GM19397 (cell line): ENCODE results near the gene UBALD2.

ENCODE experiments used
- ATAC-seq: cut with Tn5 transposase; IDR thresholded peaks from one replicate; pipeline ENCODE4 v1.9.1; 2021; ENCODE audit warnings: mild to moderate bottlenecking, moderate library complexity; ENCODE audit not compliant: unreplicated experiment

Gene UBALD2

DNA sequence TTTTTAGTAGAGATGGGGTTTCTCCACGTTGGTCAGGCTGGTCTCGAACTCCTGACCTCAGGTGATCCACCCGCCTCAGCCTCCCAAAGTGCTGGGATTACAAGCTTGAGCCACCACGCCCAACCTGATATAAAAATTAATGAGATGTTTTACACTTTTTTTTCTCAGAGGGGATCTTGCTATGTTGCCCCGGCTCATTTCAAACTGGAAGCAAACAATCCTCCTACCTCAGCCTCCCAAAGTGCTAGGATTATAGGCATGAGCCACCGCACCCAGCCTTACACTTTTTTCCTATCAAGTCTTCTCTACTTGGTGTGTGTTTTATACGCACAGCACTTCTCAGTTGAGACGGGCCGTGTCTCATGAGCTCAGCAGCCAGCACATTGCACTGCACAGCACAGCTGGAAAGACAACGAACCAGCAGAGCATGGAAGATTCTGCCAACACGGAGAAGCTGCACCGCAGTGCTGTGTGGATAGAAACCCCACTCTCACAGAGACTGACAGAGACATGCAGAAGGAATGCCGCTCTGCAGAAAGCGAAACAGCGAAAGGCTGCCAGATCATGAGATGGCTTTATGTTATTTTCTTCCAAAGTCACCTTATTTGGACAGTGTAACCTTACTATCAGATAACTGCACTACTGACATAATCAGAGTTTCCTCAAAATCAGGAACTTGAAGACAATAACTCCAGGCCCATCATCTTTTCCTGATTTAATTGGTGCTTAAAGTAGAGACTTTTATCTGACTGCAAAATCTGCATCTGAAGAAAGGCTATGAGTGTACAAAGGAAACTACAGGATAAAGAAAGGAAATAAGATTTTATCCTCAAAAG, 49.5 kb downstream of the UBALD2 start:
- ATAC-seq, result no peak

DNA sequence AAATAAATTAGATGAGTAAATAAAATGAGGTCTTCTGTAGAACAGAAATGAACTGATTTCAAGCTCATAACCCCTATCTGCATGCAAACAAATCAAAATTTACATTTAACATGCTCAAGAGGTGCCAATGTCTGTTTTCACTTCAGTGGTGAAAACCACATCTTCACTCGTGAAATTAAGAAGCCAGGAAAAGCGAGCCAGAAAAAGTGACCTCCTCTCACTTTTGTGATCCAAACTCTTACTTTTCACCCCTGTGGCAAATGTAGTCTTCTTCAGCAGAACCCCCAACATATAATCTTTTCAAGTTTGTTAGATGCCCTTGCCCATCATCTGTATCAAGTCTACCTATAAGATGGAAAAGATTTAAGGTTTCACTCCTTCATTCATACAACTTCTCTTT, 52.4 kb downstream of the UBALD2 start:
- no peak for ATAC-seq

DNA sequence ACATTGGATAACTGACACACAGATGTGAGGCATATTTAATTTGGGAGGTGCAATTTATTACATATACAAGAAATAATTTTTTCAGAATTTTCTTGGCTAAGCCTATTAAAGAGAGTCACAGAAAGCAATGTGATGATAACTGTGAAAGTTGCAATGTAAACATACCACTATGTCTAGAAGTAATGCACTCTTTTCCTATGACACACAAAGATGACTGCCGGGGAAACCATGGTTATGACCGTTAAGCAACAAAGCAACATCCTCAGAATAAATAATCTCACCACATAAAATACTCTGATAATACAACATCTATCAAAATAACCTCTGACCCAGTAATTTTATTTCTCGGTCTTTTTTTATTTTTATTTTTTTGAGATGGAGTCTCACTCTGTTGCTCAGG, 53.4 kb downstream of the UBALD2 start:
- ATAC-seq, result no peak
